GM19328 (cell line): ENCODE results near the gene FRMD4A.
"Not testable (repeated sequence)": the region's sequence is repeated elsewhere in the genome, so short reads cannot be mapped to it uniquely, and the experiment has no call there.

Experiments
- ATAC-seq: cut with Tn5 transposase; IDR thresholded peaks from one replicate; pipeline ENCODE4 v1.9.1; 2021; ENCODE audit warnings: mild to moderate bottlenecking, moderate library complexity; ENCODE audit not compliant: unreplicated experiment

Gene FRMD4A

DNA sequence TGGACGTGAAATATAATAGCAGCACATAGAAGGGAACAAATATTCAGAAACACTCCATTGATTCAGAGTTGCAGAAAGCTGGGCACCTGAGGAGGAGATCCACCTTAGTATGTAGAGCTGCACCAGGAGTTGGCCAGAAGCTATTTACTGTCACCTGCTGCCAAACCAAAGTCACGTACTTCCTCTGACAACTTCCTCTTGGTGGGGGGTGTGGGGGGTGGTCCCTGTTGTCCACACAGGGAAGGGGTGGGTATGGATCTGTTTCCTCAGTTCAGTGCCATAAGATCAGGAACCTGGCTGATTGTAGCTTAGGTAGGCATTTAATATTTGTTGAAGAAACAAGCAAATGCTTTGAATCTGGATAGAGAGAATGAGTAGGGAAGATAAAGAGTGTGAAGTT is 264.6 kb downstream of the FRMD4A start:
- no peak for ATAC-seq

DNA sequence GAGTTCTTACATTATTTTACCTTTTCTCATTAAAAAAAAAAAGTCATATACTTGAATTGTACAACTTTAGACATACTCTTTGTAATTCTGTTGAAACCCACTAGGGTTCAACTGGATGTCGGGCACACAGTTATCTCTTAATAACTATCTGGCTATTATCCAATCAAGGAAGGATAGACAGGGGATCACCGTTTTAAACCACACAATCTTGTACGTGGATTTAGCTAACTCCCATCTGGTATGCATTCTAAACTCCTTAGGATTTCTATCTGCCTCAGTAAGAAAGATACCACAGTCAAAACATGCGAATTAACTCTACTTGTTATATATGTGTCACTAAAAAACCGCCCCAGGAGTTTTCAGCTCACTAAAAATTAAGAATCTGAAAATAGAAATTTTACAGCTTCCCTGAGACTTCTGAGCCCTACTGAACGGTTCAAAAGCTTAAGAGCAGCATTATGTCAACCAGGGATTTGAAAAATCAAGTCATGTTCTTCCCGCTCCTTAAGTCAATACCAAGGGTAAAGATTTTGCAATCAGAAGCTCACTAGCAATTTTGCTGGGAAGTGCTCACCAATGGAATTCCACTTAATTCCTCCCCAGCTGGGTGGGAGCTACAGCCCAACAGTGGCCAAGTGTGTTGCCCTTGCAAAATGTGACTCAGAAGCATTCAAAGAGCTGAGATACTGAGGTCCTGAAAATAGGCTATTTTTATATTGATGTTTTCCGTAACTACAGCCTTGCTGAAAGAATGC is 267.0 kb downstream of the FRMD4A start:
- ATAC-seq = no peak

DNA sequence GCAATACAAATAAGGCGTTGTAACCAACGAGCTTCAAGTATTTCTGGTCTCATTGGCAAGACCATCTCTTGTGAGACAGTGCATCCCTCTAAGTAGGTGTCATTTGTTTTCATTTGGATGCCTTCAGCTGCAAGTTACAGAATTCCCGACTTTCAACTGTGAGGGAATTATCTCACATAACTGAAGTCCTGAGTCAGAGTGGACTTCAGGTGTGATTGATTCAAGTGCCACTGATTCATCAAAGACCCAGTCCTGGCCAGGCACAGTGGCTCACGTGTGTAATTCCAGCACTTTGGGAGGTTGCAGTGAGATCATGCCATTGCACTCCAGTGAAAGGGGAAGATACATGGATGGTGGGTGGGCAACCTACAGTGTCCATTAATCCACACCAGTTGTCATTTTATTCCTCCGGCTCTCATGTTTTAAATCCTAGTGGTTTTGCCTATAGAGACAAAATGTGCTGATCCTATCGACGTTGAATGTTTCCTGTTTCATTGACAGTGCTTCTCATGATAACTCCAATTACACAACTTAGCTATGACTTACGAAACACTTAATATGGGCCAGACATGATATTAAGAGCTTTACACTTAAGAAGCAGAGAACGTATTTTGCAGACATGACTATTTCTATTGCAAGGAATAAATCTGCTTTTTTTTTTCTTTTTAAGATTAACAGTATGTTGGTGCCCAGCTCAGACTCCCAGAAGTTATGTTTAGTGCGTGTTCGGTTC is 268.0 kb downstream of the FRMD4A start:
- ATAC-seq = no peak

GRCh38 chr10:14060320-14061070 is 270.2 kb downstream of the FRMD4A start:
- no peak for ATAC-seq

GRCh38 chr10:14056610-14057332 is 274.0 kb downstream of the FRMD4A start:
- ATAC-seq = no peak

- ATAC-seq = no peak
Observed at GRCh38 chr10:14052931-14053330, 277.8 kb downstream of the FRMD4A start.

GRCh38 chr10:14050598-14050997 is 280.1 kb downstream of the FRMD4A start:
- no peak for ATAC-seq

DNA sequence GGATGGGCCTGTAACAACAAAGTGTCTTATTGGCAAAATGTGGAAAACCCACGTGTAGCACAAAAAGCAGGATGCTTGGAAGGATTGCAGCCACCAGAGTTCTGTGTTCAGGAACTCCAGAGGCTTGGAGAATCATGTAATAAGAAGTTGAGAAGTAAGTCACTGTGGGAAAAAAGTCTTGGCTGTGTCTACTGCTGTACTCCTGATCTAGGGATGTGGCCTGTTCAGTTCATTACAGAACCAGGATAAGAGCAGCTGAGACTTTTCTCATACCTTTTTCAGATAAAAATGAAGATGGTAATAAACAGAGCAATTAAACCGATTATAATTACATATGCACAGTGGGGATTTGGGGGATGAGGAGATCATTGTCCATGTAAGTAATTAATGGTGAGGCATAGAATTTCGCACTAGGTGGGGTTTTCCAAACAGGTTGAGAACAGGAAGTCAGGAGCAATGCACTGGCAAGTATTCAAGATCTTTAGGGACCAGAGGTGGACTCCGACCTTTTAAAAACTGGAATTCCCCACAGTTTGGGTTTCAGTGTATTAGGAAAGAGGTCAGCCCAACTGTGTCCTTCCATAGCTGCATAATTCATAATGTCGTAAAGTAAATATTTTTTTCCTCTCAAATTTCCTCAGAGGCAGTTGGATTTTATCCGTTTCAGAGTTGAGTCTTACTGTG is 281.7 kb downstream of the FRMD4A start:
- no peak for ATAC-seq

GRCh38 chr10:14047431-14047830 is 283.3 kb downstream of the FRMD4A start:
- ATAC-seq = no peak

- ATAC-seq = not testable (repeated sequence)
Observed at GRCh38 chr10:14042051-14042450, 288.7 kb downstream of the FRMD4A start.

DNA sequence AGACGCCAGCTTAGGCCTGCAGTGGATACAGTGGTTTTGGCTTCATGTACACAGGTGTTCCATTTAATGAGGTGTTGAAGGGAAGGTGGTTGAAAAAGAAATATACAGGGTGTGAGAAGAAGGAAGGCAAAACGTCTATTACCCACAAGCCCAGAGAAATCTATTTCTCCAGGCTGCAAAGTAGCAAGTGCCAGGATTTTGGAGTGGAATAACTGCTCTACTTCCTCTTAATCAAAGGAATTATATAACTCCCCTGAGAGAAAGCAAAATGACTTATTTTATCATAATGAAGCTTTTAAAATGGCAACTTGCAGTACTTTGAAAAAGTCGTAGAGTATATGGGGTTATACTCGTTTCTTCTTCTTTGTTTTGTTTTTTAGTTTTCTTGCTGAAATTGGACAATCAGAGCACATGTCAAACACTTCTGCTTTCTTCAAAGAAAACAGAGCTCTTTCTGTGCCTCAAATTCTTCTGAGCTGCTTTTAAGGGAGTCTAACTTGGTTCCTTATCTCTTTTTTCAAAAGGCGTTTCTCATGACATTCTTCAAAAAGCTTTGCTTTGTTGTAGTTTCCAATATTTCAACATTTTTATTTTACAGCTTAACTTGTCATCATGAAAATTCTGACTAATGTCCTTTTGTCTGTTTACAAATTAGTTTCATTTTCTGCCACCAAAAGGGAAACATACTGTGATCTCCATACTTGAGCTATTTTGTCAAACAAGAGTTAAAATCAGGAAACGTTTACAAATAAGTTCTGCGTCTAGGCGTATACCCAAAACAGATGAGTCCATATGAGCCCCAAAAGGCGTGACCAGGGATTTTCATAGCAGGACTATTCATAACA is 289.7 kb downstream of the FRMD4A start:
- no peak for ATAC-seq

DNA sequence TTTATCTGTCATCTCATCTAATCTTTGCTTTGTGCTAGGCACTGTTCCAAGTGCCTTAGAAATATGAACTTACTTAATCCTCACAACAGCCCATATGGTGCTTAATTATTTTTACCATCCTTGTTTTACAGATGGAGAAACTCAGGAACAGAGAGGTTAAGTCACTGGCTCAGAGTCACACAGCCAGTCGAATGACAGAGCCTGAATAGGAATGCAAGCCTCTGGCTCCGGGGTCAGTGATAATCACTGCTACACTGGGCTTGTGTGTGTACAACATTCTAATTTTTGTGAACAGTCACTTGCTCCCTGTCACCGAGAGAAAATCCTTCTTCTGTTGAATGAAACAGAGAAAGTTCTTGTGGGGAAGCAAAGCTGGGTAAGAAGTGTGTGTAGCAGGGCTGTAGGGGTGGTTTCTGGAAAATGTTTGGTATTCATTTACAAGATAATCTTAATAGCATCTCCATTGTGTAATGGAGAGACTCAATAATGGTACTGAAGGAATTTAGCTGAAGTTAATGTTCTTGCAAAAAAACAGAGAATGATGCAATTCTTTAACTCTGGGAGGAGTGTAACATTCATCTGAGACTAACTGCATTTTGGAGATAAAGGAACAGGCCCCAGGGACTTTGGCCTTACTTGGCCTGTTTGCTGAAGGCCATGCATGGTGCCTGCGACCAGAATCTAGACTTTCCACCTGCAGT is 290.6 kb downstream of the FRMD4A start:
- ATAC-seq = no peak

DNA sequence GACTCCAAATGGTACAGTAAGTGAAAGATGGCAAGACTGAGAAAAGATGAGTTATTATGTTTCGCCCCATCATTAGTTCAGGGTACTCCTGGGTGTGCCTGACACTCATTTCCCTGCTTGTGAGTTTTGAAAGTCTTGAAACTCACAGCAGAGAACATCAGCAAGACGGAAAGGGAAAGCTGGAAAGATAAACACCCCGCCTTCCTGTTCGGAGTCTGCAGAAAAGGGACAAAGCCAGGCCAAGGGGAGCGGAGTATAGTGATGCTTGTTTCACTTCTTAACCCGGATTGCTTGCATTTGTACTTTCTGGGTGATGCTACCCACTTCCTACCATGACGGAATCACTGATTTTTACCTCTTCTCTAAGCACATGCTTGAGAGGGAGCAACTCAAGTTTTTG is 294.5 kb downstream of the FRMD4A start:
- ATAC-seq = no peak

- ATAC-seq = no peak
Observed at GRCh38 chr10:14035506-14035905, 295.2 kb downstream of the FRMD4A start.

GRCh38 chr10:14032406-14032998 is 298.2 kb downstream of the FRMD4A start:
- ATAC-seq = no peak

DNA sequence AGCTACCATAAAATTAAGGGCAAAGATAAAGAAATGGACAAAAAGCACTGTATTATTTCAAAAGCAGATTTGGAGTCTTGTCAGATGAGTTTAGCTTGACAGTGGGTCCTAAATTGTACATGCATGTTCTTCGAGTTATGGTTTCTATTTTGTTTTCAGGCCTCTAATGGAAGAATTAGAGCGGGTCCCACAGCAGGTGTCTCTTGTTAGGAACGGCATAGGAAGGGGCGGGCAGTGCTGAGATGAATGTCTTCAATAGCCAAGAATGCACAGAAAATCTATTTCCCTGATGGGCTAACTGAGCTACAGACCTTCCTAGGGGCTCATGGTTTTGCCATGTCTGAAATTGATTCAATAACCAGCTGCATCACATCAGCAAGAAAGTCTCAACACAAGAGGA is 304.4 kb downstream of the FRMD4A start:
- ATAC-seq = no peak

GRCh38 chr10:14025283-14026189 is 305.2 kb downstream of the FRMD4A start:
- ATAC-seq = no peak
